B cell (primary cell): Measurements from ENCODE around the gene BID. TPM values are rescaled to one million over a fixed set of nuclear protein-coding genes. Genes with fewer than 3 reads are reported as not detected.

Experiments used
- ATAC-seq: fragments of 200-7000 bp; cut with Tn5 transposase; one replicate; pipeline ENCODE4 v1.10.0; 2021; ENCODE audit warnings: low read depth, mild to moderate bottlenecking, moderate number of reproducible peaks, moderate library complexity
- CTCF ChIA-PET: fragments of 350-600 bp; sonication (Branson Sonifier 250); formaldehyde crosslinking; loops from one replicate; lab custom pipeline; 2021; ENCODE audit warnings: antibody characterized with exemption, inconsistent platforms; lab: Charles Lee
- POLR2A ChIA-PET: fragments of 350-600 bp; sonication (Branson Sonifier 250); formaldehyde crosslinking; loops from one replicate; lab custom pipeline; 2021; ENCODE audit warnings: antibody characterized with exemption; lab: Charles Lee
- DNase-seq: peaks from one replicate; pipeline ENCODE4 v3.0.0; 2013
- H2AFZ ChIP-seq: 2 replicates; pipeline ENCODE4 v1.6.1; 2012; ENCODE audit warnings: mild to moderate bottlenecking, low read depth, low read length; ENCODE audit not compliant: insufficient read depth, poor library complexity, severe bottlenecking
- H3K27ac ChIP-seq, 2 donors: 1 replicate in 1 of 2; 2 replicates in 1 of 2; pipeline ENCODE4 v1.5.1; 2012 to 2013; ENCODE audit warnings: low read length in 2 of 2, mild to moderate bottlenecking in 2 of 2, moderate library complexity in 1 of 2
- H3K27me3 ChIP-seq, 4 experiments: fragments of 200-600 bp in 1 of 4; sonication (generic) in 1 of 4; replicated peaks in 1 of 4; 1 replicate in 2 of 4; 2 replicates in 2 of 4; pipeline versions ENCODE4 v1.6.1 to v1.7.0; 2013 to 2016; ENCODE audit warnings: low read length in 3 of 4, mild to moderate bottlenecking in 2 of 4, mixed read lengths in 1 of 4, moderate library complexity in 1 of 4; ENCODE audit not compliant: insufficient read depth in 4 of 4, control insufficient read depth in 3 of 4; ENCODE audit errors: control extremely low read depth in 1 of 4
- H3K36me3 ChIP-seq, 2 experiments: replicated peaks in 1 of 2; 1 replicate in 1 of 2; 2 replicates in 1 of 2; pipeline versions ENCODE4 v1.6.1 to v1.7.1; 2013; ENCODE audit warnings: low read length in 1 of 2; ENCODE audit not compliant: insufficient read depth in 2 of 2, control insufficient read depth in 1 of 2; ENCODE audit errors: control extremely low read depth in 1 of 2, extremely low read depth in 1 of 2
- H3K4me1 ChIP-seq, 2 donors: fragments of 200-600 bp in 1 of 2; sonication (generic) in 1 of 2; 1 replicate in 1 of 2; 2 replicates in 1 of 2; pipeline versions ENCODE4 v1.5.1 to v1.6.1; 2013 to 2017; ENCODE audit warnings: low read length in 2 of 2; ENCODE audit not compliant: control insufficient read depth in 2 of 2, insufficient read depth in 2 of 2
- H3K4me2 ChIP-seq: replicated peaks from 2 replicates; pipeline ENCODE3; 2012; ENCODE audit warnings: mild to moderate bottlenecking, low read depth, low read length; ENCODE audit not compliant: poor library complexity, severe bottlenecking
- H3K4me3 ChIP-seq, 5 experiments: fragments of 200-600 bp in 1 of 5; sonication (generic) in 1 of 5; 1 replicate in 3 of 5; 2 replicates in 2 of 5; pipeline versions ENCODE4 v1.5.1 to v1.7.0; 2011 to 2016; ENCODE audit warnings: low read length in 4 of 5, mild to moderate bottlenecking in 4 of 5, low read depth in 2 of 5, control low read depth in 1 of 5, moderate library complexity in 1 of 5; ENCODE audit not compliant: insufficient read depth in 1 of 5; ENCODE audit errors: control extremely low read depth in 1 of 5, extremely low read depth in 1 of 5
- H3K79me2 ChIP-seq: fragments of 200-600 bp; sonication (generic); one replicate; pipeline ENCODE4 v1.6.0; 2016; ENCODE audit warnings: low read length; ENCODE audit not compliant: control insufficient read depth, insufficient read depth
- H3K9ac ChIP-seq: fragments of 200-600 bp; sonication (generic); 2 replicates; pipeline ENCODE4 v1.6.1; 2017; ENCODE audit warnings: mild to moderate bottlenecking, low read length, moderate library complexity
- H3K9me3 ChIP-seq, 3 donors: one replicate each; pipeline versions ENCODE4 v1.6.1 to v1.7.1; 2013; ENCODE audit warnings: low read length in 2 of 3; ENCODE audit not compliant: control insufficient read depth in 2 of 3, insufficient read depth in 1 of 3; ENCODE audit errors: control extremely low read depth in 1 of 3
- H4K20me1 ChIP-seq: 2 replicates; pipeline ENCODE4 v1.6.0; 2012; ENCODE audit warnings: mild to moderate bottlenecking, low read length; ENCODE audit not compliant: insufficient read depth, control insufficient read depth, poor library complexity, severe bottlenecking
- H3K27ac Mint-ChIP-seq: one replicate; pipeline ENCODE4 v1.8.0; 2021; ENCODE audit warnings: mixed read lengths
- H3K27me3 Mint-ChIP-seq: one replicate; pipeline ENCODE4 v1.8.0; 2021; ENCODE audit warnings: mixed read lengths
- H3K4me1 Mint-ChIP-seq: one replicate; pipeline ENCODE4 v1.8.0; 2021; ENCODE audit warnings: mixed read lengths
- H3K4me3 Mint-ChIP-seq: one replicate; pipeline ENCODE4 v1.8.0; 2021; ENCODE audit warnings: mixed read lengths
- H3K9me3 Mint-ChIP-seq: one replicate; pipeline ENCODE4 v1.8.0; 2022; ENCODE audit warnings: mixed read lengths; ENCODE audit not compliant: insufficient read depth
- CTCF ChIP-seq: fragments of 200-600 bp; IDR thresholded peaks from one replicate; pipeline ENCODE4 v1.8.0; 2022; ENCODE audit warnings: antibody characterized with exemption, mild to moderate bottlenecking
- EZH2 ChIP-seq: IDR thresholded peaks from 2 replicates; pipeline ENCODE4 v1.6.1; 2012; ENCODE audit warnings: borderline replicate concordance, low read depth, mild to moderate bottlenecking, moderate library complexity, low read length; ENCODE audit not compliant: insufficient read depth, poor library complexity, severe bottlenecking
- WGBS: methylation state at CpG from one replicate; pipeline ENCODE4 v1.1.5; 2013; ENCODE audit warnings: missing lambda C conversion rate; ENCODE audit not compliant: insufficient coverage; 5-methylcytosine and 5-hydroxymethylcytosine counted together
- intact Hi-C: fragments of 100-400 bp; cut with micrococcal nuclease; formaldehyde crosslinking; loops from one replicate; pipeline ENCODE4 v1.10.0; 2022
- polyA plus RNA-seq: library from polyadenylated mRNA; depleted of rRNA; stranded (reverse); fragments of >200 nt; gene quantifications from 2 replicates; pipeline ENCODE4 v1.2.3, GENCODE V29; 2012
- total RNA-seq, 2 donors: library from RNA; stranded (reverse); fragments of 120-200 nt in 1 of 2; gene quantifications; 1 replicate in 1 of 2; 2 replicates in 1 of 2; pipeline versions ENCODE4 v1.2.3 to v1.2.4, GENCODE V29; 2013 to 2022

The BID gene
- total and polyA plus RNA-seq, 2 donors (not counting 1 experiment from before 2014, with no cell fraction given) = 17.5 to 23.3 TPM

GRCh38 chr22:17739196-17739975, 34.9 kb downstream of the BID start:
- Mint-ChIP-seq H3K9me3 (no peaks in the 10 kb centered on the region), H3K27ac (no peak overlapping the region), H3K27me3 (no peaks in the 10 kb centered on the region), H3K4me1 (peaks cover 8% of the 10 kb centered on the region), H3K4me3 (no peak overlapping the region)
- no peaks in the 10 kb centered on the region for H4K20me1 ChIP-seq
- ATAC-seq (no peak), DNase-seq (no peak)
- no peaks in the 10 kb centered on the region for H3K27me3 ChIP-seq
- 97% methylated on average over 36 of the region's 36 CpGs for WGBS
- H3K9me3 ChIP-seq = no peaks in the 10 kb centered on the region
- H3K4me2 ChIP-seq = no peak overlapping the region
- H3K9ac ChIP-seq = no peak overlapping the region
- ChIA-PET POLR2A (no interaction called here), CTCF (interaction anchor here (0.9 to 5.3 kb wide), 3 partner anchors 46 to 337 kb away, joined by 3 to 58 read pairs (median 3); partner anchors contain the start of gene PEX26)
- no peak overlapping the region for H3K4me3 ChIP-seq
- TF ChIP-seq EZH2 = no peak
- TF ChIP-seq CTCF = no peak
- H3K4me1 ChIP-seq = peaks cover 0 to 6% of the 10 kb centered on the region in 2 donors
- peaks cover 3 to 47% of the 10 kb centered on the region in 2 experiments for H3K36me3 ChIP-seq
- H2AFZ ChIP-seq = no peak overlapping the region
- H3K79me2 ChIP-seq = peaks cover 15% of the 10 kb centered on the region
- no peak overlapping the region for H3K27ac ChIP-seq
- intact Hi-C loops = no loop called here
